Myocyte (in vitro differentiated cells): ENCODE data around the gene BRK1. TPM values are rescaled to one million over a fixed set of nuclear protein-coding genes. Genes with fewer than 3 reads are reported as not detected.
"Not testable (repeated sequence)": the region's sequence is repeated elsewhere in the genome, so short reads cannot be mapped to it uniquely, and the experiment has no call there.

Experiments
- DNase-seq: peaks from one replicate; pipeline ENCODE4 v3.0.0-alpha.2; 2012; ENCODE audit warnings: low read depth
- polyA plus RNA-seq: library from polyadenylated mRNA; unstranded; fragments of >200 nt; gene quantifications from one replicate; pipeline ENCODE4 v1.2.1, GENCODE V29; 2012; ENCODE audit warnings: missing spikeins
- total RNA-seq: library from RNA; depleted of rRNA; stranded (reverse); fragments of >200 nt; gene quantifications from 2 replicates; pipeline ENCODE4 v1.2.3, GENCODE V29; 2014

BRK1 gene
- 71.3 and 114 TPM in 2 replicates for total RNA-seq
- 250 TPM for polyA plus RNA-seq

DNA sequence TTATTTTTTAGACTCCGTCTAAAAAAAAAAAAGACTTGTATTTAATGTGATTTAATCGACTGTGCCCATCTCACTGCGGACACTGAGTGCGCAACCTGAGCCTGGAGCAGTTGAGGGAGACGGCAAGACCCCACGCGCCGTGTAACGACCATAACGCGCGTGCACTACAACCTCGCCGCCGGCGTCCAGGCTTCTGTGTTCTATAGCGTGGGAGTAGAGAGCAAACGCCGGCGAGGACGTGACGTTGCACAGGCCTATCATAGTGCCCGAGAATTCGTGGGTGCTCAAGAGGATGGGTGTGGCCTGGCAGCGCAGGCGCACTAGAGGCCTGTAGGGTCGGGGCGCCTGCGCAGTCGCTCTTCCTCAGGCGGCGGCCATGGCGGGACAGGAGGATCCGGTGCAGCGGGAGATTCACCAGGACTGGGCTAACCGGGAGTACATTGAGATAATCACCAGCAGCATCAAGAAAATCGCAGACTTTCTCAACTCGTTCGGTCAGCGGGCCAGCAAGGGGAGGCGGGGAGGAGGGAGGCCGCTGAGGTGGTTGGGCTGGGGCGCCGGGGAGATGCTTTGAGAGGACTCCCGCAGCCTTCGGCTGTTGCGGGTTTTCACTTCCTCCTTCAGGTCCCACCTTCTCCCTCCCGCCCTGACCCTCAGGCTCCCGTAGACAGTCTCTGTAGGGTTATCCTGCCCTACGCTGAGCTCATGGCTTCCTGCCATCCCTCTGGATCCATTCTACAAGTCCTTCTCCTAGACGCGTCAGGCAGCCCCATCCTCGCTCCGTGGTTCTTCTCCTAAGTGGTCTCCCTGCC, at the start of gene BRK1:
Gene BRK1, plus strand, starts transcription at position 350 of the 812 bp plus-strand sequence. Its CDS starts 27 bp downstream, at position 377.
- DNase-seq, result peak; percentile 97

GRCh38 chr3:10070077-10070476, 45.4 kb upstream of the BRK1 start:
- not testable (repeated sequence) for DNase-seq

- no peak for DNase-seq
Observed at GRCh38 chr3:10074666-10075065, 40.8 kb upstream of the BRK1 start.

GRCh38 chr3:10081871-10082270, 33.6 kb upstream of the BRK1 start:
- no peak for DNase-seq

GRCh38 chr3:10085738-10086137, 29.7 kb upstream of the BRK1 start:
- DNase-seq, result no peak

GRCh38 chr3:10088256-10088655, 27.2 kb upstream of the BRK1 start:
- peak; percentile 12 for DNase-seq

- DNase-seq, result no peak
Observed at GRCh38 chr3:10090179-10090578, 25.3 kb upstream of the BRK1 start.

GRCh38 chr3:10090774-10091173, 24.7 kb upstream of the BRK1 start:
- not testable (repeated sequence) for DNase-seq

- not testable (repeated sequence) for DNase-seq
Observed at GRCh38 chr3:10091387-10091786, 24.1 kb upstream of the BRK1 start.

DNA sequence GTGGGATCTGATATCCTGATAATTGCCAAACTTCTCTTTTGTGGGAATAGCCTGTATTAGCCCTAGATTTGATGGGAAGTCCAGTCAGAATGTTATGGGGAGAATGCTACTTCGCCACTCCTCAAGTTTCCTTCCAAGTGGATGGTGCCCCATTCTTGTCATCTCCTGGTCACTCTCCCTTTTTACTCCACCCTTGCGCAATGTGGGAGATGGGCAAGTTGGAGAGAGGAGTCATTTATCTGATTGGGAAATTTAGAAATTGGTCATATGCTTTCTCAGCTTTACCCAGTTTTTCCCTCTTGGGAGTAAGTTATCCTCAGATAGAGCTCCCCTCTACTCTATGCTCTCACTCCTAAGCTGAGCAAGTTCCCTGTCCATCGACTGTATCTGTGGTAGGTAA, 21.8 kb upstream of the BRK1 start:
- no peak for DNase-seq

DNA sequence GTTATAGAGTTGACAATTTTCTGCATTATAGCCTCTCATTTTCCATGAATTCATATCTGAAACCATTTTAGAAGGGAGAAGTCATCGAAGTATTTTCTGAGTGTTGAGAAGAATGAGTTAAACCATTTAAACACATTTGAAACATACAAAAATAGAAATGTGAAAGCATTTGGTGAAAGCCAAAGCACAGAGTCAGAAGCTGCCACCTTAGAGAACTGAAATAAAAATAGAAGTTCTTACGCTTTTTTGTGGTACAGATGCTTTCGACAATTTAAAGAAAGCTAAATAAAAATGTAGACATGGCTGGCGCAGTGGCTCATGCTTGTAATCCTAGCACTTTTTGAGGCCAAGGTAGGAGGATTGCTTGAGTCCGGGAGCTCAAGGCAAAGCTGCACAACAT, 16.4 kb upstream of the BRK1 start:
- DNase-seq, result no peak

GRCh38 chr3:10106919-10107318, 8.6 kb upstream of the BRK1 start:
- DNase-seq, result no peak

DNA sequence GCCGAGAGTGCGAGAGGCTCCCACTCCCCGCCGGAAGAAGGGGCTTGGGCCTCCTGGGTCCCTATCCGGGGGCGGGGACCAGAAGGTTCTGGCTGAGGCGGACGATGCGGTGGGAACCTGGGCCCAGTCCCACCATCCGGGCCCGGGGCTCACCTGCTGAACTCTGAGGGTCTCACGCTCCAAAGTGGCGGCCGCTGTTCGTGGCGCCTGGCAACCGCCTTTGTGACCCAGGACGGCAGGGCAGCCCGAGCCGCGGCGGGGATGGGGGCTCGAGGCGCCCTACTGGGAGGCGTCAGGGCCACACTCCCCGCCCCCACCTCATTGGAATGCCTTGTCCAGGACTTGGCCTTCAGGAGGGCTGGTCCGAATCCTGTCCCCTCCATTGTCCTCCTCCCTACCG, 7.4 kb upstream of the BRK1 start, which contains the start of gene FANCD2OS:
Gene FANCD2OS, minus strand, starts transcription at position 165 of the 400 bp plus-strand sequence. CDS start 3,481 bp downstream, outside the sequence.
- no peak for DNase-seq

DNA sequence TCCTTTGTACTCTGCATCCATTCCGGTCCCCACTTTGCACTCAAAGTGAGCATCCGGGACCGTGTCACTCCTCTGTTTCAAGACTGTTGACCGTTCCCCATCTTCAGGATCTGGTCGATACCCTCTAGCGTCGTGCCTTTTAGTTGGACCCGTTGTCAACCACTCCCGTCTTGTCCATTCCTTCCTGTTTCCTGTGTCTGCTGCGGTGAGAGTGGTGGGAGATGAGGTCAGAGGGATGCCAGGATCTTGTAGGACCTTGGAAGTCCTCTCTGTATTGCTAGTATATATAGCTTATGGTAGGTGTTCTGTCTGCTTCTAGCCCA, 624 bp downstream of the BRK1 start:
- DNase-seq, result peak; percentile 45

GRCh38 chr3:10116928-10117327, 1.5 kb downstream of the BRK1 start:
- DNase-seq, result no peak

DNA sequence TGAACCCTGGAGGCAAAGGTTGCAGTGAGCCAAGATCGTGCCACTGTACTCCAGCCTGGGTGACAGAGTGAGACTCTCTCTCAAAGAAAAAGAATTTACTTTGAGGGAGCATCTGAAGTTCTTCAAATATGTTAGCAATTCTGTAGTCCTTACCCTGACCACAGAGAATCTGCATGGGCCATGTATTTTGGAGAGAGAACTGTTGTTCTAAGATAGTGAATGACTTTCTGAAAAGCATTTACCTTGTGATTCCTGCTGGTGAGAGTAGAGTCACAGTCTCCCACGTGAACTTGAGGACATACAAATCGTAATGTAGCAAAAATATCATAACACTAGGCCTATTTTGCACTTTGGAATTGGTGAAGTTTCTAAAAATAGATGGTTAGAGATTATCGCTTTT, 3.9 kb downstream of the BRK1 start:
- no peak for DNase-seq

DNA sequence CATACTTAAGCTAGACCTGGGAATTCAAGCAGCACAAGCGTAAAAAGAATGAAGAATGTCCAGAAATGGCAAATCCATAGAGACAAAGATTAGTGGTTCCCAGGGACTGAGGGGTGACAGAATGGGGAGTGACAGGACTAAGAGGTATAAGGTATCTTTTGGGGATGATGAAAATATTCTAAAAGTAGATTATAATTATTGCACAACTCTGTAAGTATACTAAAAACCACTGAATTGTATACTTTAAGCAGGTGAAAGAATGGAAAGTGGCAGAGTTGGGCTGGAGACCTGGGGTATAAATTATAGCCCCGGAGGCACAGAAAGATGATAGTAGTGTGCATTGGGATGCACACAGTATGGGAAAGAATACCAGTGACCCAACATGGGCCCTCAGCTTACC, 5.6 kb downstream of the BRK1 start:
- no peak for DNase-seq

- DNase-seq, result no peak
Observed at GRCh38 chr3:10122724-10123123, 7.2 kb downstream of the BRK1 start.

GRCh38 chr3:10135872-10136271, 20.4 kb downstream of the BRK1 start:
- not testable (repeated sequence) for DNase-seq

DNA sequence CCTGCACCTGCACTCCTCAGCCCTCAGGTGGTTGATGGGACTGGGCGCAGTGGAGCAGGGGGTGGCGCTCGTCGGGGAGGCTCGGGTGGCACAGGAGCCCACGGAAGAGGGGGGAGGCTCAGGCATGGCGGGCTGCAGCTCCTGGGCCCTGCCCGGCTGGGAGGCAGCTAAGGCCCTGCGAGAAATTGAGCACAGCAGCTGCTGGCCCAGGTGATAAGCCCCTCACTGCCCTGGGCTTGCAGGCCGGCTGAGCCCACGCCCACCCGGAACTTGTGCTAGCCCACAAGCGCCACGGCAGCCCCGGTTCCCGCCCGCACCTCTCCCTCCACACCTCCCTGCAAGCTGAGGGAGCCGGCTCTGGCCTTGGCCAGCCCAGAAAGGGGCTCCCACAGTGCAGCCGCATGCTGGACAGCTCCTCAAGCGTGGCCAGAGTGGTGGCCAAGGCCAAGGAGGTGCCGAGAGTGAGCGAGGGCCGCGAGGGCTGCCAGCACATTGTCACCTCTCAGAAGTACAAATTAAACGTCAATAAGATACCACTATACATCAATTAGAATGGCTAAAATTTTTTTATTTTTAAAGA, 21.0 kb downstream of the BRK1 start:
- no peak for DNase-seq

- DNase-seq, result no peak
Observed at GRCh38 chr3:10137178-10137577, 21.7 kb downstream of the BRK1 start.

- no peak for DNase-seq
Observed at GRCh38 chr3:10140996-10141546, 25.6 kb downstream of the BRK1 start.
